HUES64 (cell line): Measurements from ENCODE around the gene KANK2.
"Not testable (repeated sequence)": the region's sequence is repeated elsewhere in the genome, so short reads cannot be mapped to it uniquely, and the experiment has no call there.

ENCODE experiments used
- H3K27ac ChIP-seq: 2 replicates; pipeline ENCODE4 v1.7.0; 2013; ENCODE audit warnings: low read depth, low read length, inconsistent platforms
- H3K27me3 ChIP-seq: 2 replicates; pipeline ENCODE4 v1.6.1; 2013; ENCODE audit warnings: mild to moderate bottlenecking, low read length; ENCODE audit not compliant: insufficient read depth
- H3K36me3 ChIP-seq: 2 replicates; pipeline ENCODE4 v1.6.1; 2013; ENCODE audit warnings: mild to moderate bottlenecking, low read length; ENCODE audit not compliant: insufficient read depth
- H3K4me1 ChIP-seq: 2 replicates; pipeline ENCODE4 v1.6.1; 2013; ENCODE audit warnings: mild to moderate bottlenecking, low read length, moderate library complexity; ENCODE audit not compliant: insufficient read depth
- H3K4me3 ChIP-seq: 2 replicates; pipeline ENCODE4 v1.5.1; 2013; ENCODE audit warnings: mild to moderate bottlenecking, low read length, moderate library complexity
- H3K9ac ChIP-seq: 2 replicates; pipeline ENCODE4 v1.6.1; 2013; ENCODE audit warnings: mild to moderate bottlenecking, low read depth, low read length
- H3K9me3 ChIP-seq: 2 replicates; pipeline ENCODE4 v1.6.1; 2013; ENCODE audit warnings: low read depth, low read length; ENCODE audit not compliant: insufficient read depth
- WGBS: fragments of 150-250, 120-280 bp; methylation state at CpG from one replicate; pipeline ENCODE4 v1.1.7; 2013; ENCODE audit warnings: missing lambda C conversion rate; 5-methylcytosine and 5-hydroxymethylcytosine counted together

The KANK2 gene

GRCh38 chr19:11195681-11196080 is 1.7 kb downstream of the KANK2 start:
- Histone ChIP-seq H3K27me3 (no peaks in the 10 kb centered on the region), H3K9ac (no peak overlapping the region), H3K9me3 (no peaks in the 10 kb centered on the region), H3K4me3 (no peak overlapping the region), H3K27ac (no peak overlapping the region), H3K36me3 (peaks cover 43% of the 10 kb centered on the region), H3K4me1 (no peaks in the 10 kb centered on the region)
- WGBS = 84% methylated on average over 12 of the region's 12 CpGs

GRCh38 chr19:11194656-11195558 is 2.4 kb downstream of the KANK2 start:
- 81% methylated on average over 18 of the region's 20 CpGs for WGBS
- Histone ChIP-seq H3K27ac (no peak overlapping the region), H3K36me3 (peaks cover 49% of the 10 kb centered on the region), H3K4me3 (no peak overlapping the region), H3K9ac (no peak overlapping the region), H3K9me3 (no peaks in the 10 kb centered on the region), H3K27me3 (no peaks in the 10 kb centered on the region), H3K4me1 (no peaks in the 10 kb centered on the region)

DNA sequence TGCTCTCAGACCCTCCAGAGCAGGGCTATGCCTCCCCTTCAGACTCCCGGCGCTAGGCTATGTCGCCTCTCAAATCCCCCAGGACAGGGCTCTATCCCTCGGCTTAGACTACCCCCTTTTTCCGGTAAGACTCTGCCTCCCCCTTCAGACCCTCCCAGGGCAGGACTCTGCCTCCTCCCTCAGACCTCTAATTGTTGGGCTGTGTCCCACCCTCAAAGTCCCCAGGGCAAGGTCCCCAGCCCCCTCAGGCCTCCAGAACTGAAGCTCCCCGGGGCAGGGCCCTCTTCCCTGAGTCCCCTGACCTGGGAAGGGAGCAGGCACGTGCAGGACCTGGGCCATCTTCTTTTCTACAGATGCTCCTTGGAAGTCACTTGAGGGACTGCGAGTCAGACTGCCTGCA is 3.2 kb downstream of the KANK2 start:
- 93% methylated on average over 8 of the region's 8 CpGs for WGBS
- H3K9ac ChIP-seq = no peak overlapping the region
- H3K9me3 ChIP-seq = no peaks in the 10 kb centered on the region
- H3K27me3 ChIP-seq = no peaks in the 10 kb centered on the region
- H3K4me1 ChIP-seq = no peaks in the 10 kb centered on the region
- peaks cover 44% of the 10 kb centered on the region for H3K36me3 ChIP-seq
- no peak overlapping the region for H3K4me3 ChIP-seq
- no peak overlapping the region for H3K27ac ChIP-seq

DNA sequence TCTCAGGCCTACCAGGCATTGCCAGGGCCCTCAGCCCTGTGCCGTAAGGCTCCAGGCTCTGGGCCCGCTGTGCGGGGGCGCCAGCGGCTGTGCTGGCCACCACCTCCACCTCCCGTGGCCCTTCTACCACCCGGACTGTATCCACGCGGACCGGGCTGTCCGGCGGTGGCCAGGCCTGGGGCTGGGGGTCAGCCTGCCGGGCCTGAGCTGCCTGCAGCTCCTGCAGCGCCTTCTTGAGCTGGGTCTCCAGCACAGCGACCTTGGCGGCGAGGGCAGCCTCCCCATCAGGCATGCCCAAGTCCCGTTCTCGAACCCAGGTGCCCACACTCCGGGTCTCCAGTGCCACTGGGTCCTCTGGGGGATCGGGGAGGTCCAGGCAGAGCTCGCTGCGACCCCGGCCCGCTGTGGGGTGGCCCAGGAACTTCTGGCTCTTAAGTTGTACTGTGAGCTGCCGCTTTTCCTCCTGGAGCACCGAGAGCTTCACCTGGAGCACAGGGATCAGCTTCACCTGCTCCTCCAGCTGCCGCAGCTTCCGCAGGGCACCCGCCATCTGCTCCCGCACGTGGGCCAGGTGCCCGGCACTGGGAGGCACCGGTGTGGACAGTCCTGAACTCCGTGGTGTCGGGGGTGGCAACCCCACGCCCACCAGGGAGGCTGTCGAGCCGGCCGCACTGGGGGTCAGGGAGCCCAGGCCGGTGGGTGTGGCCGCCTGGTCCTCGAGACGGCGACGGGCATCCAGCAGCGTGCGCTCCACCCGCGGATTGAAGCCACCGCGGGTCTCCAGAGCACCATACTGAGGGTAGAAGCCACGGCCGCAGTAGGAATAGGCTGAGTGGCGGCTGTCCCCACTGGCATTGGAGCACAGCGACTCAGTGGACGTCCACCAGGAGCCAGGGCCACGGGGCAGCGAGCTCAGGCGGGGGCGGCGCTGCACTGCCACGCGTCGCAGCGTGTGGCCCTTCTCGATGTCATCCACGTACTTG is 4.1 kb downstream of the KANK2 start:
- Histone ChIP-seq H3K4me3 (no peak overlapping the region), H3K27ac (no peak overlapping the region), H3K9ac (no peak overlapping the region), H3K36me3 (peaks cover 42% of the 10 kb centered on the region), H3K4me1 (no peaks in the 10 kb centered on the region), H3K9me3 (no peaks in the 10 kb centered on the region), H3K27me3 (no peaks in the 10 kb centered on the region)
- WGBS = 94% methylated on average over 68 of the region's 68 CpGs

DNA sequence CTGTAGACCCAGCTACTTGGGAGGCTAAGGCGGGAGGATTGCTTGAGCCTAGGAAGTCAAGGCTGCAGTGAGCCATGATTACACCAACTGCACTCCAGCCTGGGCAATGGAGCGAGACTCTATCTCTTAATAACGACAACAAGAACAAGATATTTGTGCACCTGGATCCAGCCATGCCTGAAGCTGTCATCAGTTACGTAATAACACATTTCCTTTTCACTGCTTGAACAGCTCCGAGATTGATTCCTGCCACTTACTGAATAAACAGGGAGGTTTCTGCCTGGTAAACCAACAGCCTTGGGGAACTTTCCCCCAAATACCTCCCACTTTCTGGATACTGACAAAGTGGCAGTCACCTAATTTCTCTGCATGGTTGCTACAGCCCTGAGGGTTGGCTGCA is 5.4 kb downstream of the KANK2 start:
- no peak overlapping the region for H3K27ac ChIP-seq
- no peaks in the 10 kb centered on the region for H3K27me3 ChIP-seq
- no peak overlapping the region for H3K9ac ChIP-seq
- no peak overlapping the region for H3K4me3 ChIP-seq
- 66% methylated on average over 5 of the region's 5 CpGs for WGBS
- no peaks in the 10 kb centered on the region for H3K9me3 ChIP-seq
- H3K4me1 ChIP-seq = no peaks in the 10 kb centered on the region
- H3K36me3 ChIP-seq = peaks cover 51% of the 10 kb centered on the region

GRCh38 chr19:11191273-11191755 is 6.0 kb downstream of the KANK2 start:
- Histone ChIP-seq H3K36me3 (peaks cover 51% of the 10 kb centered on the region), H3K4me1 (no peaks in the 10 kb centered on the region), H3K4me3 (no peak overlapping the region), H3K9ac (no peak overlapping the region), H3K27me3 (no peaks in the 10 kb centered on the region), H3K27ac (no peak overlapping the region), H3K9me3 (no peaks in the 10 kb centered on the region)
- 88% methylated on average over 8 of the region's 8 CpGs for WGBS

- Histone ChIP-seq H3K4me1 (no peaks in the 10 kb centered on the region), H3K27ac (no peak overlapping the region)
- WGBS = 97% methylated on average over 8 of the region's 8 CpGs
Measured at GRCh38 chr19:11190501-11190900, 6.8 kb downstream of the KANK2 start.

DNA sequence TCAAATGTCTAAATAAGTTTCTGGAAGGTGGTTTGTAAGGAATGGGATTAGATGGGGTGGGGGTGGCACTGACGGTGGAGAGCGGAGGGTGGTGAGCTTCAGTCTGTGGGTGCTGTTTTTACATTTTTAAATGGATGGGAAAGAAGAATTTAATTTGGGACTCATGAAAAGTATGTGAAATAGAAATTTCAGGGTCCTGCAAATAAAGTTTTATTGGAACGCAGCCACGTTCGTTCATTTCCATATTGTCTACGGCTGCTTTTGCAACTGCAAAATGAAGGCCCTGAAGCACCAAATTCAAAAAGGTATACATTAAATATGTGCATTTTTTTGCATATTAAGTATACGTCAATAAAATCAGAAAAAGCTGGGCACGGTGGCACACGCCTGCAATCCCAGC is 9.9 kb downstream of the KANK2 start:
- WGBS = 98% methylated on average over 9 of the region's 9 CpGs
- H3K9me3 ChIP-seq = no peaks in the 10 kb centered on the region
- H3K4me3 ChIP-seq = no peak overlapping the region
- H3K36me3 ChIP-seq = peaks cover 35% of the 10 kb centered on the region; the same call in 1 of the 2 replicates
- H3K27me3 ChIP-seq = no peaks in the 10 kb centered on the region
- H3K27ac ChIP-seq = no peak overlapping the region
- H3K9ac ChIP-seq = no peak overlapping the region
- no peaks in the 10 kb centered on the region for H3K4me1 ChIP-seq

More at GRCh38 chr19:11190501-11190900, 6.8 kb downstream of the KANK2 start:
- no peaks in the 10 kb centered on the region for H3K27me3 ChIP-seq
- no peak overlapping the region for H3K9ac ChIP-seq
- H3K36me3 ChIP-seq = peaks cover 53% of the 10 kb centered on the region
- no peaks in the 10 kb centered on the region for H3K9me3 ChIP-seq
- no peak overlapping the region for H3K4me3 ChIP-seq

DNA sequence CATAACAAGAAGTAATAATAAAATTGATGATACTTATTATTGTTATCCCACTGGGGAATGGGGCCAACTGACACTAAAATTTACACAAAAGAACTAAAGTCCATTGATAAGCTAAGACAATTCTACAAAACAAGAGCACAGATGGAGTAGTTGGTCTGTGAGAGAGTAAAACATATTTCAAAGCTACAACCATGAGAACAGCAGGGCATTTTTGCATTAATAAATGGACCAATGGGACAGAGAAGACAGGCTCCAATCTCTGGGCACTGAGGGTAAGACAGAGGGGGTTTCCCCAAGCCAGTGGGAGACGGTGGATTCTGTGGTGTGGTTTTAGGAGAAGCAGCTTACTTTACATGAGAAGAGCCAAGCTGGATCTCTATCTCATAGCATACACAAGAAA is 14.4 kb downstream of the KANK2 start:
- no peaks in the 10 kb centered on the region for H3K27me3 ChIP-seq
- H3K27ac ChIP-seq = no peak overlapping the region
- H3K9ac ChIP-seq = no peak overlapping the region
- H3K9me3 ChIP-seq = no peaks in the 10 kb centered on the region
- no peak overlapping the region for H3K4me3 ChIP-seq
- WGBS = 90% methylated on average over 1 of the region's 1 CpG
- peaks cover 15% of the 10 kb centered on the region; the same call in 1 of the 2 replicates for H3K36me3 ChIP-seq
- H3K4me1 ChIP-seq = no peaks in the 10 kb centered on the region

GRCh38 chr19:11181488-11181887 is 15.9 kb downstream of the KANK2 start:
- WGBS = 94% methylated on average over 4 of the region's 4 CpGs
- H3K27me3 ChIP-seq = no peaks in the 10 kb centered on the region
- no peaks in the 10 kb centered on the region for H3K4me1 ChIP-seq
- no peak overlapping the region for H3K9ac ChIP-seq
- no peak overlapping the region for H3K27ac ChIP-seq
- H3K4me3 ChIP-seq = no peak overlapping the region
- H3K36me3 ChIP-seq = peaks cover 14% of the 10 kb centered on the region
- H3K9me3 ChIP-seq = no peaks in the 10 kb centered on the region

- peaks cover 20% of the 10 kb centered on the region for H3K36me3 ChIP-seq
- not testable (repeated sequence) for H3K27me3 ChIP-seq, H3K9me3 ChIP-seq, H3K4me1 ChIP-seq, H3K4me3 ChIP-seq, H3K27ac ChIP-seq, H3K9ac ChIP-seq
- 83% methylated on average over 7 of the region's 8 CpGs for WGBS
Measured at GRCh38 chr19:11180975-11181374, 16.4 kb downstream of the KANK2 start.
